Measurements from ENCODE around the gene NEU2.
A peak's percentile ranks its signal among the peaks of the same experiment; 100 is the strongest.
"Not testable (repeated sequence)": the region's sequence is repeated elsewhere in the genome, so short reads cannot be mapped to it uniquely, and the experiment has no call there.

NEU2 gene

DNA sequence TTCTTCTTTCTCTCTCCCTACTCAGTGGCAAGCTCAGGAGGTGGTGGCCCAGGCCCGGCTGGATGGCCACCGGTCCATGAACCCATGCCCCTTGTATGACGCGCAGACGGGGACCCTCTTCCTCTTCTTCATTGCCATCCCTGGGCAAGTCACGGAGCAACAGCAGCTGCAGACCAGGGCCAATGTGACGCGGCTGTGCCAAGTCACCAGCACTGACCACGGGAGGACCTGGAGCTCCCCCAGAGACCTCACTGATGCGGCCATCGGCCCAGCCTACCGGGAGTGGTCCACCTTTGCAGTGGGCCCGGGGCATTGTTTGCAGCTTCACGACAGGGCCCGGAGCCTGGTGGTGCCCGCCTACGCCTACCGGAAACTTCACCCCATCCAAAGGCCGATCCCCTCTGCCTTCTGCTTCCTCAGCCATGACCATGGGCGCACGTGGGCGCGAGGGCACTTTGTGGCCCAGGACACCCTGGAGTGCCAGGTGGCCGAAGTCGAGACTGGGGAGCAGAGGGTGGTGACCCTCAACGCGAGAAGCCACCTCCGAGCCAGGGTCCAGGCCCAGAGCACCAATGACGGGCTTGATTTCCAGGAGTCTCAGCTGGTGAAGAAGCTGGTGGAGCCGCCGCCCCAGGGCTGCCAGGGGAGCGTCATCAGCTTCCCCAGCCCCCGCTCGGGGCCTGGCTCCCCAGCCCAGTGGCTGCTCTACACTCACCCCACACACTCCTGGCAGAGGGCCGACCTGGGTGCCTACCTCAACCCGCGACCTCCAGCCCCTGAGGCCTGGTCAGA lies 1.8 kb downstream of the NEU2 start:
- DNase-seq (ENCODE audit: low read depth), result no peak

- DNase-seq (ENCODE audit: low read depth), result no peak
Observed at GRCh38 chr2:233035426-233036161, 3.1 kb downstream of the NEU2 start.

DNA sequence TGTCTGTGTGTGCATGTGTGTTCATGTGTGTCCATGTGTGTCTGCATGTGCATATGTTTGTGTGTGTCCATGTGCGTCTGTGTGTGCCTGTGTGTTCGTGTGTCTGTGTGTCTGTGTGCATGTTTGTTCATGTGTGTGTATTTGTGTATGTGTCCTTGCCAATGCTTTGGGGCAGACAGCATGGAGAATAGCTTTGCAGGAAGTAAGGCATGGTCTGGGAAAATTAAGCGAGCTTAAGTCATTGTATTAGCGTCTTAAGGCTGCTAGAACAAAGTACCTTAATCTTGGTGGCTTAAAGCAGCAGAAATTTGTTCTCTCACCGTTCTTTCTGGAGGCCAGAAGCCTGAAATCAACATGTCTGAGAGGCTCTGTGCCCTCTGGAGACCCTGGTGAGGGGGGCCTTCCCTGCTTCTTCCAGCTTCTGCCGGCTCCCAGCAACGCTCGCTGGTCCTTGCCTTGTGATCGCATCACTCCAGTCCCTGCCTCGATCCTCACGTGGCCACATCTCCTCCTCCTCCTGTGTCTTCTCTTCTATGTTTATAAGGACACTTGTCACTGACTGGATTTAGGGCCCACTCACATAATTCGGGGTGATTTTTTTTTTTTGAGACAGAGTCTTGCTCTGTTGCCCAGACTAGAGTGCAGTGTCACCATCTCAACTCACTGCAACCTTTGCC lies 3.8 kb downstream of the NEU2 start:
- DNase-seq (ENCODE audit: low read depth), result no peak

- no peak for DNase-seq (ENCODE audit: low read depth)
Observed at GRCh38 chr2:233037078-233037477, 4.6 kb downstream of the NEU2 start.

DNA sequence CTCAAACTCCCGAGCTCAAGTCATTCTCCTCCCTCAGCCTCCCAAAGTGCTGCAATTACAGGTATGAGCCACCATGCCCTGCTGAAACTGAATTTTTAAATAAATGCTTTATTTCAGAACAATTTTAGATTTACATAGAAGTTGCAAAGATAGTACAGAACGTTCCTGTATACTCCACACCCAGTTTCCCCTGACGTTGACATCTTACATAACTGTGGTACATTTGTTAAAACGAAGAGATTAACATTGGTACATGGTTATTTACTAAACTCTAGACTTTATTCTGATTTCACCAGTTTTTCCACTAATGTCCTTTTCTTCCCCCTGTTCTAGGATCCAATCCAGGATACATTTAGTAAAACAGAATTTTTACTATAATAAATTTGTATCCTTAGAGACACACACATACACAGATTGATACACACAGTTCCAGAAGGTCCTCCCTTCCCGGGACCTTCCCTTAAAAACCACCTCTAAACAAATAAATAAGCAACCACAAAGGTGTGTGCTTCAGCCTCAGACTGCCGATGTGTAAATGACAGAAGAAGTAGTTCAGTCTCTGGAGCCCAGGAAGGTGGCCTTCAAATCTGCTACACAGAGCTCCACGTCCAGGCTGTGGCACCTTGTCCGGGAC lies 6.9 kb downstream of the NEU2 start:
- DNase-seq (ENCODE audit: low read depth), result no peak

DNA sequence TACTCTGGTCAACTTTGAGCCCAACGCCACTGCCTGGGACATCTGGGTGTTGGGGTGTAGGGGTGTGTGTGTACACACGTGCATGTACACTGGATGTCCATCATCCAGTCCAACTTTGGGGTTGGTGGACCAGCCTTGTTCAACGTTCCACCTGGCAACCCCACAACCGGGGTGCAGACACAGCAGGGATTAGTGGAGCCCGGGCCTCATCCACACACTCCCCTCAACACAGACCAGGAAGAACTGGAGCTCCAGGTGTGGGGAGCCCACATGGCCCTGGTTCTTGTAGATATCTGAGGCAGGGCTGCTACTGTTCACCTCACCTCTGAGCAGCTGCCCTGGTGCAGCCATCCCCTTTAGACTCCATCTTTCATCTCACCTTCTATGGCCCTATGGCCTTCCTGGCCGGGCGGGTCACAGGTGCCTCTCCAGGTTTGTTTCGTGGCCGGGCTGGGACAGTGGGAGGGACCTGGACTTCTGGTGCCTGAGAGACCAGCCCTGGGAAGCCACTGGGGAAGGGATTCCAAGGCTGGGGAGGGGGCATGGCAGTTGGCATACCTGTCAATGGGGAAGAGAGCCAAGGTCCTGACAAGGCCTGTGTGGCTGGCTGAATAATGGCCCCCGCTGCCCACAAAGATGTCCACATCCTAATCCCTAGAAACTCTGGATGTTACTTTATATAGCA lies 7.5 kb downstream of the NEU2 start:
- DNase-seq (ENCODE audit: low read depth), result no peak

DNA sequence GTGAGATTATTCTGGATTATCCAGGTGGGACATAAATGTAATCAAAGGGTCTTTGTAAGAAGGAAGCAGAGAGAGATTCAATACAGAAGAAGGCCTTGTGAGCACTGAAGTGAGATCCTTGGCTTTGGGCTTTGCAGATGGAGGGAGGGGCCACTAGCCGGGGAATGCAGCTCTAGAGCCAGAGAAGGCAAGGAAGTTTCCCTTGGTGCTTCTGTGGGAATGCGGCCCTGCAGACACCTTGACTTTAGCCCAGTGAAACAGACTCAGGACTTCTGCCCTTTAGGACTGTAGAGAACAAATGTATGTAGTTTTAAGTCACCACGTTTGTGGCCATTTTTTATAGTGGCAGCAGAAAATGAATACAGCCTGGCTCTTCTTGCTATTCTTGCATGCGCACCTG lies 8.1 kb downstream of the NEU2 start:
- DNase-seq (ENCODE audit: low read depth), result no peak

DNA sequence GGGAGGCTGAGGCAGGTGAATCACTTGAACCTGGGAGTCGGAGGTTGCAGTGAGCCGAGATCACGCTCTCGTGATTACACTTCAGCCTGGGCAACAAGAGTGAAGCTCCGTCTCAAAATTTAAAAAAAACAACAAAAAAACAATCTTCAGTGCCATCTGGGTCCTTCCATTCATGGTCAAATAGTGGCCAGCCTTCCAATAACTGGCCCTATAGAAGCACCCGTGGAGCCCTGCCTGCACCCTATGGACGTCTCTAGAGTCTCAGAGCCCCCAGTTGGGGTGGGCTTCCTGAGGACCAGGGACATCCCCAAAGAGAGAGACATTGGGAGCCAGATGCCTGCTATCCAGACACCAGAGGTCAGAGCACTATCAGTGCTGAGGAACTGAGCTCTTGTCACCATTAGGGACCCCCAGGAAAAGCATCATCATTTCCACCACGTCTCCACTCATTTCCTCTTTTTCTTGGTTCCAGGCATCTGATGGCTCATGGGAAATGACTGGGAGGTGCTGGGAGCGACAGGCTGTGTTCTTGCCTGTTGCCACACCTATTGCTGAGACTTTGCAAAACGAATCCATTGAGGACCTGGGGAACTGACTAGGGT lies 9.4 kb downstream of the NEU2 start:
- DNase-seq (ENCODE audit: low read depth), result no peak

DNA sequence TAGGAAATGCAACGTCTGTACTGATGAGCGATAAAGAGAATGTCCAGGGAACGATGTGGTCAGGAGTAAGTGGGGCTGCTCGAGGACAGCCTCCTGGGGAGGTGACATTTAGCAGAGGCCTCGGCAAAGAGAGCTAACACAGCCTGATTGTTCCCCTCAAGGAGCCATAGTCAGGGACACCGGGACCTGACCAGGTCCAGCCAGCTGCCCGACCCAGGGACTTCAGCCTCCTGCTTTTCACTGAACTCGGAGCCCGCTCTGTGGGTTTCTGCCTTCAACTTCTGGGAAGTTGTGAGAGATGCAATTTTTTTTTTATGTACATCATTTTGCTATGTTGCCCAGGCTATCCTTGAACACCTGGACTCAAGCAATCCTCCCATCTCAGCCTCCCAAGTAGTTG lies 10.1 kb downstream of the NEU2 start:
- no peak for DNase-seq (ENCODE audit: low read depth)

DNA sequence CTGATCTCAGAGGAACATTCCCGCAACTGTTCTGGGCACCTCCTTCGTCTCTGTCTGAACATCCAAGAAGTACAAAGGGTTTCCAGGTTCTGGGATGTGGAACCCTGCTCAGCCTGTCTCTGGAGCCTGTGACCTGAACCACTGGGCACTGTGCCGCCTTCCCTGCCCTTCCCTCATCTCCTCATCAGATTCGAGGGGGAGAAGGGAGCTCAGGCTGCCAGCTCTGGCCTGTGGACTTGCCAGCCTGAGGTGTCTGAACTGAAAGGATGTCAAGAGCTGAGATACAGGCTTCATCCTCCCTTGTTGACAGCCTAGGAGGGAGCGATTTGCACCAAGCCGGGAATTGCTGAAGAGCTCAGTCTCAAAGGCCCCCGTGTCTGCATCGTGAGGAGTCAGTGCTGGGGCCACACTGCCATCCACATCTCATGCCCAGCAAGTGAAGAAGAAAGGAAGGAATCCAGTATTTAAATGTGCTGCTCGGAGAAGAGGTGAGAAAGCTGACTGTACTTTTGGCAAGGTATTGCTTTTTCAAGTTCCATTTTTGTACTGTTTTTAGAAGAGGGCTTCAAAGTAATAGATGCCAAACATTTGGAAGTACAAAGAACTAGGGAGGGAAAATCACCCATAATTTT lies 12.6 kb downstream of the NEU2 start:
- no peak for DNase-seq (ENCODE audit: low read depth)

- DNase-seq (ENCODE audit: low read depth), result no peak
Observed at GRCh38 chr2:233047206-233047605, 14.7 kb downstream of the NEU2 start.

GRCh38 chr2:233047667-233048066 lies 15.2 kb downstream of the NEU2 start:
- DNase-seq (ENCODE audit: low read depth), result no peak

DNA sequence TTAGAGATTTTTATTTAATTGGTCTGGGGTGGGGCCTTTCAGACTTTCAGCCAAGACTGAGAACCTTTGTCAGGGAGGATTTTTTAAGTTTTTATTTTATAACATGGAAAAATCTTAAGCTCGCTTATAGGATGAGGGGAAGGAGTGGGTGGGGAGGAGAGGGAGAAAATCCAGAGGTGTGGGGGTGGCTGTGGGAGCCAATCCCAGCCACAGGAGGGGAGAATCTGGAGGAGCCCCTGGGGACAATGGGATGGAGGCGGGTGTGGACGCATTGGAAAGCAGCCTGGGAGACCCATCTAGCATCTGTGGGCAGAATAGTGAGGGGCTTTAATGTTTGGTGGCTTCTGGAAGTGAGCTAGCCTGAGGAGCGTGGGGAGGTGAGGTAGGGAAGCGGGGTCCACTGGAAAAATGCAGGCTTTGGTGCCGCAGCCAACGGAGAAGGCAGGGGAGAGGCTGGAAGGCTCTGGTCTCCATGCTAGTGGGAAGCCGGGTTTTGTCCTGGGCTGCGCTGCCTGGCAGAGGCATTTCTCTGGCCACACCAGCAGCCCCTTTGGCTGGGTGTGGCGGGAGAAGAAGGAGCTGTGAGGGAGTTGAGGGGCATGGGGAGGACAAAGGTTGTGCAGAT lies 16.2 kb downstream of the NEU2 start:
- no peak for DNase-seq (ENCODE audit: low read depth)

- no peak for DNase-seq (ENCODE audit: low read depth)
Observed at GRCh38 chr2:233049194-233049761, 16.8 kb downstream of the NEU2 start.

- no peak for DNase-seq (ENCODE audit: low read depth)
Observed at GRCh38 chr2:233051241-233052149, 19.0 kb downstream of the NEU2 start.

- not testable (repeated sequence) for DNase-seq (ENCODE audit: low read depth)
Observed at GRCh38 chr2:233052517-233052916, 20.0 kb downstream of the NEU2 start.

DNA sequence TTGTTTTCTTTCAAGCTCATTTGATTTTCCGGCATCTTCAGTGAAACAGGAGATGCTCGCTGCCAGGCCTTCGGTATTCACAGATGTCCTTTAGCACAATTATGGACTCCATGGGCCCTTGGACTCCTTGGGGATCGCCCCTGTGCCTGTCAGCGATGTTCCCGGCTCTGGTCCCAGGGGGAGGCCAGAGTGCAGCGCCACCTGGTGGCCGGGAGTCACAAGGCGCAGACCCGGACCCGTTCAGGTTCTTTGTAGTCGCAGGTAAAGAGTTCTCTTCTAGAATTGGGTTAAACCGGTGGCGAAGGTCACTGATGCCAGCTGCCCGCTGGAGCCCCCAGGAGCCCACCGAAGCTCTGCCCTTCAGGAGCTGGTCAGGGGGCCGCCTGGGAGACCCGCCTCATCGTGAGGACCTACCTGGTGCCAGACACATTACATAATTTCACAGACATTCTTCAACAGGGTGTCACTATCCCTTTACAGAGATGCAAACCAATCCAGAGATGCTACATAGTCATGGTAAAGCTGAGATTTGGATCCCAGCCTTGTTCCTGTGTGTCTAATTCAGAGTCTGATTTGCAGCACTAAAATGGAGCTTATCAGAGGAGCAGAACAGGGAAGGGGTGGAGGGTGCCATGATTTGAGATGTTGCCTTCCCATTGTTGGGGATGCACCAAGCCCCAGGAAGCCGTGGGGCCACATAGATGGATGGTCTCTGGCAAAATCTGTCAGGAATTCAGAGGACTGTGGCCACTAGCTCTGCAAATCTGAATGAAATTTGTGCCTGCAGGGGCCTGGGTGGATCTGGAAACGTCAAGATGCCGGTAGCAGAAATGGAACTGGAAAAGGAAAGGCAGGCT lies 21.7 kb downstream of the NEU2 start:
- peak; percentile 58 for DNase-seq (ENCODE audit: low read depth)

- DNase-seq (ENCODE audit: low read depth), result no peak
Observed at GRCh38 chr2:233055362-233055761, 22.9 kb downstream of the NEU2 start.
